Right atrium auricular region (tissue), 2 donors: ENCODE results near the gene GREM1. TPM values are rescaled to one million over a fixed set of nuclear protein-coding genes. Genes with fewer than 3 reads are reported as not detected.

Experiments used
- DNase-seq: peaks from one replicate; pipeline ENCODE4 v3.0.0-alpha.2; 2019; ENCODE audit warnings: low spot score
- H3K27ac ChIP-seq, 2 donors: fragments of 200-600 bp; sonication (generic); 1 replicate in 1 of 2; 2 replicates in 1 of 2; pipeline ENCODE4 v1.5.1; 2016 to 2019
- H3K27me3 ChIP-seq, 2 donors: fragments of 200-600 bp; sonication (generic); one replicate each; pipeline versions ENCODE4 v1.5.1 to v1.6.0; 2017 to 2019
- H3K36me3 ChIP-seq: fragments of 200-600 bp; sonication (generic); one replicate; pipeline ENCODE4 v1.5.1; 2016
- H3K4me1 ChIP-seq, 2 donors: fragments of 200-600 bp; sonication (generic); one replicate each; pipeline versions ENCODE4 v1.5.1 to v1.6.0; 2017 to 2019
- H3K4me3 ChIP-seq, 2 donors: fragments of 200-600 bp; sonication (generic); 1 replicate in 1 of 2; 2 replicates in 1 of 2; pipeline ENCODE4 v1.5.1; 2017 to 2019; ENCODE audit warnings: mild to moderate bottlenecking in 1 of 2, moderate library complexity in 1 of 2
- H3K9me3 ChIP-seq, 2 donors: fragments of 200-600 bp; sonication (generic); one replicate each; pipeline ENCODE4 v1.5.1; 2019
- CTCF ChIP-seq, 2 donors: fragments of 200-600 bp; sonication (generic); IDR thresholded peaks; one replicate each; pipeline ENCODE4 v1.5.1; 2019; ENCODE audit warnings: antibody characterized with exemption in 2 of 2
- total RNA-seq, 2 donors: library from RNA; depleted of rRNA; stranded (reverse); fragments of >200 nt; gene quantifications; one replicate each; pipeline ENCODE4 v1.1.0, GENCODE V29; 2016

The GREM1 gene
- total RNA-seq, 2 donors from 2014 or later, result 0.43 TPM; not detected in 1

- Histone ChIP-seq H3K9me3 (no peaks in the 10 kb centered on the region), H3K36me3 (no peaks in the 10 kb centered on the region), H3K27ac (no peak overlapping the region), H3K4me1 (no peaks in the 10 kb centered on the region), H3K4me3 (no peak overlapping the region), H3K27me3 (no peaks in the 10 kb centered on the region)
- DNase-seq, result no peak
- TF ChIP-seq CTCF (IDR thresholded peaks at IDR 0.05), result no peak
Measured at GRCh38 chr15:32767236-32767635, 49.4 kb downstream of the GREM1 start.

GRCh38 chr15:32774022-32774421, 56.2 kb downstream of the GREM1 start:
- no peaks in the 10 kb centered on the region for H3K4me1 ChIP-seq
- no peak overlapping the region for H3K27ac ChIP-seq
- no peak for TF ChIP-seq CTCF (IDR thresholded peaks at IDR 0.05)
- H3K4me3 ChIP-seq, result no peak overlapping the region
- peaks cover 0 to 7% of the 10 kb centered on the region in 2 donors for H3K9me3 ChIP-seq
- no peaks in the 10 kb centered on the region for H3K36me3 ChIP-seq
- H3K27me3 ChIP-seq, result no peaks in the 10 kb centered on the region
- DNase-seq, result no peak

- TF ChIP-seq CTCF (IDR thresholded peaks at IDR 0.05), result no peak
- Histone ChIP-seq H3K27ac (no peak overlapping the region), H3K27me3 (no peaks in the 10 kb centered on the region), H3K4me3 (no peak overlapping the region), H3K4me1 (no peaks in the 10 kb centered on the region), H3K36me3 (no peaks in the 10 kb centered on the region), H3K9me3 (peaks cover 0 to 16% of the 10 kb centered on the region in 2 donors)
- DNase-seq, result no peak
Measured at GRCh38 chr15:32775103-32775502, 57.3 kb downstream of the GREM1 start.

DNA sequence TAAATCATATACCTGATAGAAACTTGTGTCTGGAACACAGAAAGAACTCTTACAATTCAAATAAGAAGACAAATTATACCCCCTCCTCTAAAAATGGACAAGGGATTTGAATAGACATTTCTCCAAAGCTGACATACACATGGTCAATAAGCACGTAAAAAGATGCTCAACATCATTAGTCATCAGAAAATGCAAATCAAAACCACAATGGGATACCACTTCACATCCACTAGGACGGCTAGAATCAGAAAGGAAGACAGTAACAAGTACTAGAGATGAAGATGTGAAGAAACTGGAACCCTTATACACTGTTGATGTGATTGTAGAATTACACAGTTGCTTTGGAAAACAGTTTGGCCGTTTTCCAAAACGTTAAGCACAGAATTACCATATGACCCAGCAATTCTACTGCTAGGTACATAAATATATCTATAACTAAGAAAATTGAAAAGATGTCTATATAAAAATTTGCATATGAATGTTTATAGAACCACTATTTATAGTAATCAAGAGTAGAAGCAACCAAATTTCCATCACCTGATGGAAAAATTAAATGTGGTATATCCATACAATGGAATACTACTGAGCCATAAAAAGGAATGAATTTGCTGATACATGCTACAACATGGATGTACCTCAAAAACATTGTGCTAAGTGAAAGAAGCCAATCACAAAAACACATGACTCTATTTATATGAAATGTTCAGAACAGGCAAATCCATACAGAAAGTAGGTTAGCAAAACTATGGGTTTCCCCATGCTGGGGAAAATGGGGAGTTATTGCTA, 60.8 kb downstream of the GREM1 start:
- TF ChIP-seq CTCF (IDR thresholded peaks at IDR 0.05), result no peak
- Histone ChIP-seq H3K27me3 (no peaks in the 10 kb centered on the region), H3K4me3 (no peak overlapping the region), H3K9me3 (peaks cover 0 to 16% of the 10 kb centered on the region in 2 donors), H3K4me1 (no peaks in the 10 kb centered on the region), H3K27ac (no peak overlapping the region), H3K36me3 (no peaks in the 10 kb centered on the region)
- no peak for DNase-seq

- Histone ChIP-seq H3K4me1 (no peaks in the 10 kb centered on the region), H3K4me3 (no peak overlapping the region), H3K27ac (no peak overlapping the region), H3K9me3 (peaks cover 0 to 16% of the 10 kb centered on the region in 2 donors), H3K27me3 (no peaks in the 10 kb centered on the region), H3K36me3 (no peaks in the 10 kb centered on the region)
- no peak for DNase-seq
- no peak for TF ChIP-seq CTCF (IDR thresholded peaks at IDR 0.05)
Measured at GRCh38 chr15:32781781-32782180, 64.0 kb downstream of the GREM1 start.

DNA sequence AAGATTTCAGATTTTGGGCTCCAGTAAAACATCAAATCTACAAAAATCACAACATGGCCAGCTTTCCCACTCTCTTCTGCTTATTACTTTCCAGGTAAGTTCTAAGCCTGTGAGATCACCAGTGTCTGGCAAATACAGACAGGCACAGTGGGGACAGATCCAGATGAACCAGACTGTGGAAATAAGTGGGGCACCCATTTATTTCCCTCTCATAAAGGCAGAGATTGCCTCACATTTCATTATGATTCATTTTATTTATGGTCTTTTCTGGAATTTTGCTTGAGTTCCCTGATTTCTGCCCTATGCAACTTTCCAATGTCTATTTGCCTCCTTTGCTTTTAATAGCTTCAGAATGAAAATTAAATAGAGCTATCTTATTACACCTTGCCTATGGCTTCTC, 66.8 kb downstream of the GREM1 start:
- H3K36me3 ChIP-seq, result no peaks in the 10 kb centered on the region
- no peak for DNase-seq
- H3K9me3 ChIP-seq, result peaks cover 0 to 3% of the 10 kb centered on the region in 2 donors
- TF ChIP-seq CTCF (IDR thresholded peaks at IDR 0.05), result no peak
- H3K27ac ChIP-seq, result no peak overlapping the region
- H3K4me1 ChIP-seq, result no peaks in the 10 kb centered on the region
- H3K4me3 ChIP-seq, result no peak overlapping the region
- no peaks in the 10 kb centered on the region for H3K27me3 ChIP-seq
